Measurements from ENCODE around the gene GFPT1.

Gene GFPT1

DNA sequence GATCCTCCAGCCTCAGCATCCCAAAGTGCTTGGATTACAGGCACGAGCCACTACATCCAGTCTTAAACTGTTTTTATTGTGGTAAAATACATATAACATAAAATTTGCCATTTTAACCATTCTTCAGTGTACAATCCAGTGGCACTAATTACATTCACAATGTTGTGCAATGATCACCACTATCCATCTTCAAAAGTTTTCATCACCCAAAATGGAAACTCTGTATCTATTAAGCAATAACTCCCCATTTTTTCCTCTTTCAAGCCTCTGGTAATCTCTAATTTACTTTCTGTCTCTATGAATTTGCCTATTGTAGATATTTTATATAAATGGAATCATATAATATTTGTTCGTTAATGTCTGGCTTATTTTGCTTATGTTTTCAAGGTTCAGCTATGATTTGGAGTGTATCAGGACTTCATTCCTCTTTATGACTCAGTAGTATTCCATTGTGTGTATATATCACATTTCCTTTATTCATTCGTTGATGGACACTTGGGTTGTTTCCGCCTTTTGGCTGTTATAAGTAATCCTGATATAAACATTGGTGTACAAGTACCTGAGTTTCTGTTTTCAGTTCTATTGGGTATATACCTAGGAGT is 71.8 kb downstream of the GFPT1 start:
- no peak for DNase-seq

DNA sequence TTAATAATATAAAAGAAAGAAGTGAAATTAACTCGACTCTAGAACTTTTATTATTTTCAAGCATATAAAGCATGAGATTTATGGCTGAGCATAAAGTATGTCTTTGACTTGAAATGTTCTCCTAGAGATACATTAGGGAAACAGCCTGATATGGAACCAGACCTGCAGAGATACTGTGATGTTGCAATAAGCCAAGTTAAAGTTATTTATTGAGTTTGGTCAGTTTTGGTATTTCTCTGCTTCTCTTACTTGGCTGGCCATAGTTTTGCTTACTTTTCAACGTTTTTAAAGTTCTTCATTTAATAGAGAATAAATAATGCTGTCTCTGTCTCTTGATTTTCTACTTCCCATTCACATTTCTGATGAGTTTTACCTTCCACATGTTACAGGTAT is 76.0 kb downstream of the GFPT1 start:
- DNase-seq, result no peak

DNA sequence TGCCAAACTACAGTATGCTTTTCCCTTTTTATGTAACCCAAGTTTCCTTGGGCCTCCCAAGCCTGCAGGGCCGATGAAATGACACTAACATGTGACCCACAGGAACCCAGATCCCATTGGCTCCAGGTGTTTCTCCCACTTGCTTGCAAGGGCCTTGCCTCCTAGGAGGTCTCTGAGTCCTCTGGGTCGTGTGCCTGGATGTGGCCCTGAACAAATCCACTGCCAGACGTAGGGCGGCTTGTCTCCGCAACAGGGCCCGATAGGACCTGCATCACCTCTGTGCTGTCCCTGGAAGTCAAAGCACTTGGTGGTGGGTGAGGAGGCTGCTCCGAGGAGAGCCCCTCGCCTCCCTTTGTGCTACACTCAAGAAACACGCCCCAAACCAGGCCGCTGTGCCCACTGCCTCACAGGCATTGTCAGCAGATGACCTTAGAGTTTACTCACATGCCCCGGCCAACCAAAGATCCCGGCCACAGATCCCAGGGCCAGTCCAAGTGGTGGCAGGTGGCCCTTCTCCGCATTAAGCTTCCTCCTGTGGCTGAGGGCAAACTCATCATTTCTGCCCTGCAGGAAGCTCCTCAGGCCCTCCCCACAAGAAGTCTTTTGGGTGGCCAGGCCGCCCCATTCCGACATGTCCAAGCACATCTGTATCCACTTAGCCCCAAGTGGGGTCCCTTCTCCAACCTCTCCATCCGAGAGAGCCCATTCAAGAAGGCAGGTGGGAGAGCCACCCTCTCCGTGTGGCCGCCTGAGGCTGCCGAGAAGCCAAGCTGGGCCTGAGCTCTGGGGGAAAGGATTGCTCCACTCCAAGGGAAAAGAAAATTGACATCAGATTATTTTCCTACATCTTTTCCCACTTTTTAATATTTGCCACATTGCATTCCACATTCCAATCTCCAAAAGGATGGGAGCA is 76.7 kb downstream of the GFPT1 start:
- no peak for DNase-seq

DNA sequence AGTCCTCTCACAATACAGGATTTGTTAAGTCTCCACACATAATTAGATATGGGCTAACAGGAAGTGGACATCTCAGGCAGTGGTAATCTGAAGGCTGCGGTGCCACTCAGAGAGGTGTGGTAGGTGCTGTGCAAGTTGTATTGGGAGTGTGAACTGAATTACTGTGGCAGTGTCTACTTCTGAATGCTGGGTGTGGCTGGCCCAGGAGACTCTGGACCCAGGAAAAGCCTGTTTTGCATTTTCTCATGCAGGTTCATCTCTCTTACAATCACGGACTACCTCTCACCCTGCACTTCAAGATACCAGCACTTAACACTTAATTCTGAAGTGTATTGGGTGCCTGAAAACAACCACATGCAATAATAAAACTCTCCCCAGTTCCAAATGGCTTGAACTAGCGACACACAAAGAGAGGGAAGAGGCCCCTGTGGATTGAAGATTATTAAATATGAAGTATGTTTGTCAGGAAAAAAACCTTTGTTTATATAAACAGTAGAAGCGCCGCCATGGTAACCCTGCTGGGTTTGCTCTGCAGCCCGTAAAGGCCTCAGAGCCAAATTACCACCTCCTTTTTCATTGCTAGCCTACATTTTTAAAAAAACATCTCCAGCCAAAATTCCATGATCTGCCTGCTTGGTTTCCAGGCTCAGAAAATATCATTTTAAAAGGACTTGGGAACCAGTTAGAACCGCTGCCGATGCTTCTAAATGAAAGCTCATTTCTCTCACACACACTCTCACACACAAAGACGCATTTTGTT is 77.5 kb downstream of the GFPT1 start:
- no peak for DNase-seq

DNA sequence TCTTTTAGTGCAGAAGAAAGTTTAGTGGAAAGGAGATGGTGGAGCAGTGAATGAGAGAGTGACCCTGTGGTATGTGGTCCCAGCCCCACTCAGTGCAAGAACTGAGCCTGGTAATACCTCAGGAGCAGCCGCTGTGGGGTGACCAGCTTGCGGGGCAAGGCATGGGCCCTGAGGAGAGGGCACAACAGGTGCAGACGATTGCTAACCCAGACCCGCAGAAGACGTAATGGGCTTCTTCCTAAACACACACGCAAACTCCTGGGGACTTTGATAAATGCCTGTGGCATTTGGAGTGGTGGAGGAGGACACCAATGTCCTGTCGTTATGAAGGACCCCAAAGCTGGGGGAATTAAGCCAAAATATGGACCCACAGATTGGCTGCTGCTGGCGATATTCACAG is 78.7 kb downstream of the GFPT1 start:
- DNase-seq, result no peak

DNA sequence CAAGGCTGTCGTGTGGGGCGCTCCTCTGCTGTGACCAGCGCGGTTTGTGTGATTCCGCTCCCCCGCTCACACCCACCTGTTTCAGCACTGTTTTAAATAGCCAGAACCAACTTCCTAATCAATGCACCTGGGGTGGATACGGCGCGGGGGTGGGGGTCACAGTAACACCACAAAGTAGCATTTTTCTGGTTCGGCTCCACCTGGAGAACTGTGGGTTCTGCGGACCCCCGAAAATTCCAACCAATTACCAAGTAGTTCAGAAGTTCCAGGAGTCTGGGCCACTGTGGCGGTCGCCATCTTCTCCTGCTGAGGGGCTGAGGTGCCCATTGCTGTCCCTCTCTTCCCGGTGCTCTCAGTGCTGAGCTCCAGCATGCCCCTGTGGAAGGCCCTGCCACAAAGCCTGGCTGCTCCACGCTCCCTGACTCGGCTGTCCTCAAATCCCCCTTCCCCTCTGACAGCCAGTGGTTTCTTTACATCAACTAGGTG is 79.4 kb downstream of the GFPT1 start:
- DNase-seq, result no peak

DNA sequence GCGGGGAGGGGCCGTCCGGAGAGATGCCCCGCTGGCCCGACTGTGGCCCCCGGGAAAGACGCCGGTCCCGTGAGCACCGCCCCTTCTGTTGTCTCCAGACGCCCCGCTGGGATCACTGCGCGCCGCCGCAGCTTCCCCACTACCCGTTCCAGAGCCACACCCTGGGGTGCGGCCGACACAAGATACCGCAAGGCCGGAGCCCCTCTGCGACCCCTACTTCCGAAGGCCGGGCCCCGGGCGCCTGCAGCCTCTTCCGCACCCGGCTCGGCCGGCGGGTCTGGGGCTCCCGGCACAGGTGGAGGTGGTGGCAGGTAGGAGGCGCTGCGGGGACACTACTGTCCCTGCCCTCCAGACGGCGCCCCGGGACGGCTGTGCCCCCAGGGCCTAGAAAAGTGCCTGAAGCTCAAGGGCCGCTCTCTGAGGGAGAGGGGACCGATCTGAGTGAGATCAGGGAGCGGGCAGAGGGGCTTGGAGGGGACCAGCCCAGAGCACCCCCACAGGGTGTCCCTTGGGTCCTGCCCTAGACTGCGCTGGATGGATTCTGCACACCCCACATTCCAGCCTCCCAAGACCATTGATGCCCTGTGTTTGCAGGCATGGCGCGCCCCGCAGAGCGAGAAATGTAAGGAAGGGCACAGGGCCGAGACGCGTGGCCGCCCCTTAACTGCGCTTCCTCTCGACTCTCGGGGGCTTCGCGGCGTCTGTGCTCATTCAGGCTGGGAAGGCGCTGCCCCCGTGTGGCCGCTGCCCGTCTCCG is 80.0 kb downstream of the GFPT1 start:
- no peak for DNase-seq

DNA sequence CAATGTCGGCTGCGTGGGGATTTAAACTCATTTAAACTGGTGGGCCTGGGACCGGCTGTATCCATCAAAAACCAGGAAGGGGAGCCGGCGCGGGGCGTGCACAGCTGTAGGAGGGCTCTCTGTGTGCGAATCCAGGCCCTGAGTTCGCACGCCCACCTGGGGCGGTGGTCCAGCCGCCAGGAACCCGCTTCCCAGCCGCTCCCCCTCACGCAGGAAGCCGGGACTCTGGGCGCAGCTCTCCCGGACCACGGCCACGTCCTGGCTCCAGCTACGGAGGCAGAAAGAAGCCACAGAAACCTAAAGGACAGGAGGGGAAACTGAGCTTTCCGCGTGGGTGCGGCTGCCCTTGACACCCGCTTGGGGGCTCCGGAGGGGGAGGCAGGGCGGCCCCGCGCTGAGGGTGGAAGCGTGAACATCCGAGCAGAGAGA is 80.6 kb downstream of the GFPT1 start:
- DNase-seq, result no peak

DNA sequence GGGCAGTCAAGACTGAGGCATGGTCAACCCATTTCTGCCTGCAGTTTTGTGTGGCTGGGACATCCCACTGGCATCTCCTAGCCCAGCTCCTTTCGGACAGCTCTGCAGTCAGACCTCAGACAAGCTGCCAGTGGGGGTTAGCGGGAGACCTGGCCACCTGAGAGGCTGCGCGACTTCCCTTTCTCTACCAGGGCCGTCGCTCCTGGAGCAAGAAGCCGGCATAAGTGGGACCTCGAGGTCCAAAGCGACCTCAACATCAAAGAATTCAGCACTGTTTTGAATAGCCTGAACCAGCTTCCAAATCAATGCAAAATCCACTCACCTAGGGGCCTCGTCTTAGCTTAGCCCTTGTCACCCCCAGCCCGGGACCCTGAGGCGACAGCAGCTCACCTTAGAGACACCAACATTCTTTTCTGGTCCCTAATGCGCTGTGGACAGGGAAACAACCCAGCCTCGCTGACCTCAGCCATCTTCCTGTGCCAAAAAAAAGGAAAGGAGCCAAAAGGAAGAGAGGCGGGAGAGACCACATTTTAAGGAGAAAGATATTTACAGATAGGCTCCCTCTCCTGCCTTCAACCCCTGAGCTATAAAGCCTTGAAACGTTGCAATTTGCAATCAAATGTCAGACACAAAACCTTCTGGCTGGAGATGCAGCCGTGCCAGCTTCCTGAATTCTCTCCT is 81.2 kb downstream of the GFPT1 start:
- DNase-seq, result no peak

DNA sequence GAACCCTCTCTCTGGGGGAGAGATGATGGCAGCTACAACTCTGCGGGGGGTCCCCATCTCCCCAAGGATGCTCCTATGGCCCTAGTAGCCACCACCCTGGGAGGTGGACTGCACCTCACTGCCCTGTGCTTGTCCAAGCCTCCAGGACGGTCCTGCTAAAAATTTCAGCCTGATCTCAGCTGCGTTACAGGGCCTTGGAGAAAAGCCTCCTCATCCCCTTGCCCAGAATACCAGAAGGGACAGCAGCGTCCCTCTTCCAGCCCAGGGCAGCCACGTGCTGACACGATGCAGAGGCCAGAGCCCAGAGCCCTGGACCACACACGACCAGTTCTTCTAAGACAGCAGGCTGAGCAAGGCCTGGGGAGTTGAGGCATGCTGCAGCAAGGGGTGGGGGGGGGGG is 81.9 kb downstream of the GFPT1 start:
- DNase-seq, result no peak

DNA sequence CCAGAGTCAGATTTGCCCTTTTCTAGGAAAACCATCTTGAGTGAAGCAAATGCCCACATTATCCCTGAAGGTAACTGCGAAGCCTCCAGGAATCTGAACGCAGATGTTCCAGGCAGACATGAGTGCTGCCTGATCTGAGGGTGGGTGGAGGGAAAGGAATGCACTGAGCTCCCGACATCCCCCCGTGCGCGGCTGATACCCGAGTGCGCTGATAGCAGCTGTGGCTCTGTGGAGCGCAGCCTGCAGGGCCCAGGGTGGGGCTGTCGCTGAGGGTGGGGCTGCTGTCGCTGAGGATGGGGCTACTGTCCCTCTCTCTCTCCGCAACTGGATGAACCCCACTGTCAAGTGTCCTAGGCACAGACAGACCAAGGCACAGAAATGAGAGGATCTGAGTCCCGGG is 82.4 kb downstream of the GFPT1 start:
- no peak for DNase-seq

DNA sequence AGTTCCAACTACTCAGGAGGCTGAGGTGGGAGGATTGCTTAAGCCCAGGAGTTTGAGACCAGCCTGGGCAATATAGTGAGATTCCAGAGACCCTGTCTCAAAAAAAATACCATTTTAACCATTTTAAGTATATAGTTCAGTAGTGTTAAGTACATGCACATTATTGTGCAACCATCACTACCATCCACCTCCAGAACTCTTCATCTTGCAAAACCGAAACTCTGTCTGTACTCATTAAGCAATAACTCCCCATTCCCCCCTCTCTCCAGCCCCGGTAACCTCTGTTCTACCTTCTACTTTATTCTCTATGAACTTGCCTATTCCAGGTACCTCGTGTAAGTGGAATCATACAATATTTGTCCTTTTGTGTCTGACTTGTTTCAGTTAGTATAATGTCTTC is 86.4 kb downstream of the GFPT1 start:
- DNase-seq, result no peak

DNA sequence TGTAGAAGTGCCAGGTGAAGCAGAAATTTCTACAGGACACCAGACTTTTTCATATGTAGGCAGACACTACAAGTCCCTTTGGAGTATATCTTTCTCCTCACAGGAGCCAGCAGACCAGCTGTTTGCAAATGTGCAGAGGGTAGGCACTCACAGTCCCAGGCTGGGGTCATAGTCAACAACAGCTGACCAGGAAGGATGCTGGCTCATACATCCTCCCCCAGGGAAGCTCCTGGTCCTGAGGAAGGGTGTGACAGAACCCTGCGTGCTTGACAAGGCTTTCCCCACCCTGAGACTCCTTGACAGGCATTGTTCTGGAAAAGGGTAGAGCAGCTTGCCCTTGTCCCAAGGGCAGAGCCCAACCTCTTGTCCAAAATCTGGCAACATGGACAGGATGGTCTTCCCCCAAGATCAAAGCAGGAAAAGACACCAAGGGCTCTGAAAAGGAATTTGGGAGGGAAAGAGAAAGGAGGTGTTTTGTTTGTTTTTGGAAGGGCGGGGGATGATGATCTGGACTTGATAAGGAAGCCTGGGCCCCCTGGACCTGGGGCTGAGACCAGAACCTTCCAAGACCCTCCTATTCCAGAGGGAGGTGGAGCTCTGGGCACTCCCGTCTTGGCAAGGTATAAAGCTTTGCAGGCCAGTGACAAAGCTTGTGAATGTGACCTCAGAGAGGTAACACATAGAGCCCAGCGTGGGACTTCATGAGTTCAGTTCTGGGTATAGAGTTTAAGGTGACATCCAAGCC is 87.1 kb downstream of the GFPT1 start:
- no peak for DNase-seq

DNA sequence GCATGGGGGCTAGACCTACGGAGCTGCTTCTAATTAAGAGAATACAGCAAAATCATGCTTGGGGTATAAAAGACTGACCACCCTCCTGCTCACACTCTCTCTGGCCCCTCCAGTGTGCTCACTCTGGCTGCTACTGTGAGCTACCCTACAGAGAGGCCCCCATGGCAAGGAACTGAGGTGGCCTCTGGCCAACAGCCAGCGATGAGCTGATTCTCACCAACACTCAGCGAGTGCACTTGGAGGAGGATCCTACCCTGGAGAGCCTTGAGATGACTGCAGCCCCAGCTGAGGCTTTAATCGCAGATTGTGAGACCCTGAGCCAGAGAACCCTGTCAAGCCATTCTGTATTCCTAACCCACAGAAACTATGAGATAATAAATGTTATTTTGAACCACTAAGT is 88.2 kb downstream of the GFPT1 start:
- DNase-seq, result no peak

DNA sequence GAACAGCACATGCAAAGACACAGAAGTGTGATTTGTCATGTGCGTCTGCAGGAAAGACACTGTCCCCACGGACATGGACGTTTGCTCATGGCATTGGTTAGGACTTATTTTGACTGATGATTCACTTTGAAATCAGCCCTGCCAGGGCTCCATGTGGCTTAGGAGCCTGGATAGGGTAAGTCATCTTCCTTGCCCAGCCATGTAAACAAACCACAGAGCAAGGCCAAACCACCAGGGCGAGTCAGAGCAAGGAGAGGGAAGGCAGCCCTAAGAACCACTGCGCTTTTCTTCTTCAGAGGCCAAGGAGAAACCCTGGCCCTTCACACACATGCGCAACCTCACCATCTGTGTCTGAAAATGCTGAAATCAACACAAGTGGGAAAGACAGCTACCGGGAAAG is 88.8 kb downstream of the GFPT1 start:
- DNase-seq, result no peak

DNA sequence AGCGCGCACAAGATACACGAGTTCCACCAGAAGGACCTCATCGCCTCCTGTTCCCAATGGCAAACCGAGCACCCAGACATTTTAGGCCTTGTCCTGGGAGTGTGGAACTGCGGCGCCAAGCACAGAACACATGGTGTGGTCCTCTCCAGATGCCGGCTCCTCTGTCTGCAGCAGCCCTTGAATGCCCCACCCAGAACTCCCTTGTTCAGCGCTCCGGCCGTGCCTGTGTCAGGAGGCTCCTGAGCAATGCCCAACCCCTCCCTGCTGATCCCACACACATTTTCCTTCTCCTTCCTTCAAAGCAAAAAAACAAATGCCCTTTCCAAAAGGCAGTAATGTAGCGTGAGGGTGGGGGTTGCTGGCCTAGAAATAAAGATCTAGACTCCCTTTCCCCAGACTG is 89.8 kb downstream of the GFPT1 start:
- no peak for DNase-seq

DNA sequence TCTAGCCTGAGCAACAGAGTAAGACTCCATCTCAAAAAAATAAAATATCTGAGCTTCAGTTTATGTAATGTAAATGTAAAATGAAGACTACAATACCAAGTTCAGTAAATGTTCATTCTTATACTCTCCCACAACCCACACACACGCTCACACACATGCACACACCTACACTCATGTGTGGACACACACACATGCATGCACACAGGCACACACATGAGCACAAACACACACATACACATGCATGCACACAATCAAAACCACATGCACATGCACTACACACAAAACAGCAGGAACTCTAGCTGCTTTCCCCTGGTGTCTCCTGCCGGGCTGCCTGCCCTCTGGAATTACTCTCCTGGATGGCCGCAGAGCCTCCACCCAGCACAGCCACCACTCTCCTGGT is 90.6 kb downstream of the GFPT1 start:
- no peak for DNase-seq

DNA sequence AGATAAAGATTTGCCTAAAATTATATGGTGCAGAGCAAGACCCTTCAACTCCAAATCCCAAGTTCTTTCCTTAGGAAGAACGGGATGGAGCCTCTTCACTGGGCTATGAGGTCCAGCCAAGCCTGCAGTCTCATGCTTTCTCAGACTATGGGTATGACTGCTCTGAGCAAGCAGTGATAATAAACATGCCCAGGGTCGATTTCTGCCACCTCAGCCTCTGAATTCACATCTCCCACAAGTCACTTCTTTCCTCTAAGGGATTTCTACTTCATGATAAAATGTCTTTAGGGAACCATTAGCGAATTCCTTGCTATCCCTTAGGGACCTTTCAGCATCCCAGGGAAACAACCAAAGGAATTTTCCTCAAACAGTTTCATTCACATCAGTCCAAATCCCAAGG is 94.8 kb downstream of the GFPT1 start:
- DNase-seq, result no peak

DNA sequence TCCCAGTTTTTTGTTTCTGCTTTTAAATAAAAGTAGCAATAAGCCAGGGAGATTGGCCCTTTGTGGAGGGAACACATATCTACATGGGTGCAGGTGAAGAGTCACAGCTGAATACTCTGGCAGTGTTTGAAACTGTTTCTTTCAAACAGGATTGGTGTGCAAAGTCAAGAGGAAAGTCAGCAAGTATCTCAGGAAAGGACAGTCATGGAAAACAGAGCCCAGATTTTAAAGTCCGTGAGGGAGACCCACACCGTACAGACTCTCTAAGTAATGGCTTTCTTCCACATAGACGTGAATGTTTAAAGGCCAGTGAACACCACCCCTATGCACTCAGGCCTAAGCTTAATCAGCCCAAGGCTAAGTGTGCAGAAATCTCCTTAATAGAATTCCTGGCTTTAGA is 95.3 kb downstream of the GFPT1 start:
- DNase-seq, result no peak

DNA sequence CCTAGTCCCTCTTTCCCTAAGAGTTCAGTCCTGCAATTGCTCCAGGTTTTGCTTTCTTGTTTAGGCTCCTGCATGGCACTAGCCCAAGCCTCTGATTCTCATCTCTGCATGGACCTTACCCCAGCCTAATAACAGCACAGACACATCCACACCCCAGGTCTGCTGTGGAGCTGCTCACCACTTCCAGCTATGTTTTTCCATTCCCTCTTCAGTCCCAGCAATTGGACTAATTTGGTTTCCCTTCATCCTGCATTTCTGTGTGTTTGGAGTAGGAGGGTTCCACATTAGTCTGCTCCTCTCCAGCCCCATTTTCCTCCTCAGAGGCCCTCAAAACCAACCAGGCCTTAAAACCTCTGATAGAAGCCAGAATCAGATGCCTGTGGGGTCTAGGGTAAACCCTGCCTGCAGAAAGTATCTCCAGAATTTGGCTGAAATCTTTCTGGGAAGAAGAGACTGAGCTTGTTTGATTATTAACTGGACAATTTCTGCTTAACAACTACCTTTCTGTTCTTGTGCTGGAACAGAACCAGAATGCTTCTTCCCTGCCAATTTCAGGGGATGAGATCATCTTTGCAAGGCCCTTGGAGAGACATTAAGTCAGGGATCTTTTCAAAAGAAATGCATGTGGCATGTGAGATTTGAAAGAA is 95.9 kb downstream of the GFPT1 start:
- no peak for DNase-seq

DNA sequence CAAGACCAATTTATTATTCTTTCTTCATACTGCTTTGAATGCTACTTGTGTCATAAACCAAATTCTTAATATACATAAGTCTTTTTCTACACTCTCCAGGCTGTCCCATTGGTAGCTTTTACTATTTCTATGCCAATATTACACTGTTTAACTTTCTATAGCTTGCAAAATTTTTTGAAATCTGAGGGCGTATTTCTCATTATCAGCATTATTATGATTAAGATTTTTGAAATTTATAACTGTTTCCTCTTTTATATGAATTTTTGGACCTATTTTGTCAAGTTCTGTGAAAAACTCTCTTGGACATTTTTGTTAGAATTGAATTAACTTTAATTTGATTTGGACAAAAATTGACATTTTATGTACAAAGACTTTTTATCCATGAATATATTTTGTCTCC is 98.6 kb downstream of the GFPT1 start:
- DNase-seq, result no peak
